ENCODE results near the gene ABHD11.

ABHD11 gene

GRCh38 chr7:73778801-73779389 lies 40.3 kb upstream of the ABHD11 start:
- H3K27ac ChIP-seq (ENCODE audit: low read depth, low read length, poor library complexity, severe bottlenecking): no peak overlapping the region

DNA sequence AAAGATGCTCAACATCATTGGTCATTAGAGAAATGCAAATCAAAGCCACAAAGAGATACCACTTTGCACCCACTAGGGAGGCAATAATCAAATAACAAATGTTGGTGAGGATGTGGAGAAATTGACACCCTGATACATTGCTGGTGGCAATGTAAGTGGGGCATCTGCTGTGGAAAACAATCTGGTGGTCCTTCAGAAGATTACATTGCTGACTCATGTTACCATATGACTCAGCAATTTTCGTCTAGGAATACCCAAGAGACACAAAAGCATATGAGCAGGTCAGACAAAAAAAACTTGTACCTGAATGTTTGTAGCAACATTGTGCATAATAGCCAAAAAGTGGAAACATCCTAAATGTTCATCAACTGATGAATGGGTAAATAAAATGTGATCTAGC lies 36.3 kb upstream of the ABHD11 start:
- no peak overlapping the region for H3K4me2 ChIP-seq (ENCODE audit: low read length)
- no peaks in the 10 kb centered on the region for H3K36me3 ChIP-seq (ENCODE audit: insufficient read depth, low read length)
- H3K9me2 ChIP-seq (ENCODE audit: low read depth, low read length): no peaks in the 10 kb centered on the region
- no peak overlapping the region for H3K9ac ChIP-seq (ENCODE audit: low read length)
- H3K4me1 ChIP-seq (ENCODE audit: insufficient read depth, low read length, severe bottlenecking): no peaks in the 10 kb centered on the region
- H3K27me3 ChIP-seq (ENCODE audit: insufficient read depth, low read length): no peaks in the 10 kb centered on the region
- no peak overlapping the region for H2AFZ ChIP-seq (ENCODE audit: low read length)
- H4K20me1 ChIP-seq (ENCODE audit: insufficient read depth, low read length): no peaks in the 10 kb centered on the region
- TF ChIP-seq CTCF (IDR thresholded peaks at IDR 0.05; ENCODE audit: low read length) (no peak), EZH2 (IDR thresholded peaks at IDR 0.05; ENCODE audit: borderline replicate concordance, low read length) (no peak)
- no peaks in the 10 kb centered on the region for H3F3A ChIP-seq (ENCODE audit: insufficient read depth, low read length)
- H3K27ac ChIP-seq (ENCODE audit: low read depth, low read length, poor library complexity, severe bottlenecking): no peak overlapping the region
- H3K9me3 ChIP-seq (ENCODE audit: low read length): no peaks in the 10 kb centered on the region
- no peaks in the 10 kb centered on the region for H3K79me2 ChIP-seq (ENCODE audit: insufficient read depth, low read length)
- H3K4me3 ChIP-seq (ENCODE audit: low read depth, low read length, poor library complexity, severe bottlenecking): no peak overlapping the region

More at GRCh38 chr7:73778801-73779389, 40.3 kb upstream of the ABHD11 start:
- Histone ChIP-seq H3F3A (ENCODE audit: insufficient read depth, low read length) (no peaks in the 10 kb centered on the region), H3K4me1 (ENCODE audit: insufficient read depth, low read length, severe bottlenecking) (no peaks in the 10 kb centered on the region), H3K4me3 (ENCODE audit: low read depth, low read length, poor library complexity, severe bottlenecking) (no peak overlapping the region), H3K27me3 (ENCODE audit: insufficient read depth, low read length) (no peaks in the 10 kb centered on the region; the same call in 1 of the 2 replicates), H3K4me2 (ENCODE audit: low read length) (no peak overlapping the region), H4K20me1 (ENCODE audit: insufficient read depth, low read length) (no peaks in the 10 kb centered on the region), H2AFZ (ENCODE audit: low read length) (no peak overlapping the region), H3K9me3 (ENCODE audit: low read length) (no peaks in the 10 kb centered on the region), H3K79me2 (ENCODE audit: insufficient read depth, low read length) (no peaks in the 10 kb centered on the region), H3K9me2 (ENCODE audit: low read depth, low read length) (no peaks in the 10 kb centered on the region), H3K9ac (ENCODE audit: low read length) (no peak overlapping the region), H3K36me3 (ENCODE audit: insufficient read depth, low read length) (no peaks in the 10 kb centered on the region; the same call in 1 of the 2 replicates)
- TF ChIP-seq CTCF (IDR thresholded peaks at IDR 0.05; ENCODE audit: low read length) (no peak), EZH2 (IDR thresholded peaks at IDR 0.05; ENCODE audit: borderline replicate concordance, low read length) (no peak)

- Histone ChIP-seq H3K79me2 (ENCODE audit: insufficient read depth, low read length) (no peaks in the 10 kb centered on the region), H3K9ac (ENCODE audit: low read length) (no peak overlapping the region), H4K20me1 (ENCODE audit: insufficient read depth, low read length) (no peaks in the 10 kb centered on the region), H3K9me2 (ENCODE audit: low read depth, low read length) (no peaks in the 10 kb centered on the region), H3K4me3 (ENCODE audit: low read depth, low read length, poor library complexity, severe bottlenecking) (no peak overlapping the region), H3K4me1 (ENCODE audit: insufficient read depth, low read length, severe bottlenecking) (no peaks in the 10 kb centered on the region), H3K27ac (ENCODE audit: low read depth, low read length, poor library complexity, severe bottlenecking) (no peak overlapping the region), H3K27me3 (ENCODE audit: insufficient read depth, low read length) (no peaks in the 10 kb centered on the region), H2AFZ (ENCODE audit: low read length) (no peak overlapping the region), H3F3A (ENCODE audit: insufficient read depth, low read length) (no peaks in the 10 kb centered on the region), H3K36me3 (ENCODE audit: insufficient read depth, low read length) (no peaks in the 10 kb centered on the region), H3K9me3 (ENCODE audit: low read length) (no peaks in the 10 kb centered on the region), H3K4me2 (ENCODE audit: low read length) (no peak overlapping the region)
- no peak for TF ChIP-seq CTCF (IDR thresholded peaks at IDR 0.05; ENCODE audit: low read length)
Observed at GRCh38 chr7:73773700-73774517, 35.3 kb upstream of the ABHD11 start.

All from OCI-LY1 (cell line).